BJ (cell line): ENCODE measurements around the gene SNAP23. TPM values are rescaled to one million over a fixed set of nuclear protein-coding genes. Genes with fewer than 3 reads are reported as not detected.

ENCODE experiments used
- CTCF ChIA-PET: fragments of 350-600 bp; formaldehyde crosslinking; extraction: SDS; loops from one replicate; lab custom pipeline; 2021; ENCODE audit warnings: antibody characterized with exemption, inconsistent platforms; lab: Yijun Ruan, JAX
- POLR2A ChIA-PET: fragments of 300-600 bp; sonication (Branson Sonifier 250); formaldehyde crosslinking; extraction: SDS; loops from one replicate; lab custom pipeline; 2021; ENCODE audit warnings: antibody characterized with exemption; lab: Charles Lee
- DNase-seq: peaks from one replicate; pipeline ENCODE4 v3.0.0-alpha.2; 2011; ENCODE audit warnings: low read depth
- H3K27me3 ChIP-seq: 2 replicates; pipeline ENCODE4 v1.6.0; 2011; ENCODE audit warnings: low read length; ENCODE audit not compliant: control insufficient read depth, insufficient read depth
- H3K36me3 ChIP-seq: 2 replicates; pipeline ENCODE4 v1.5.1; 2011; ENCODE audit warnings: low read length; ENCODE audit not compliant: control insufficient read depth, insufficient read depth
- H3K4me3 ChIP-seq: 2 replicates; pipeline ENCODE4 v1.5.1; 2011; ENCODE audit warnings: low read depth, mild to moderate bottlenecking, control low read depth, low read length
- polyA plus RNA-seq: library from polyadenylated mRNA; depleted of rRNA; stranded (reverse); fragments of >200 nt; gene quantifications from 2 replicates; pipeline ENCODE4 v1.2.3, GENCODE V29; 2011
- TF ChIP-seq, protein P1 (sequence below): IDR thresholded peaks from 2 replicates; pipeline ENCODE4 v1.5.1; 2011; ENCODE audit warnings: low read depth, mild to moderate bottlenecking, control low read depth, inconsistent platforms, low read length, moderate library complexity; ENCODE audit not compliant: insufficient read depth

The SNAP23 gene
- polyA plus RNA-seq, 1 experiment: 28.5 TPM

DNA sequence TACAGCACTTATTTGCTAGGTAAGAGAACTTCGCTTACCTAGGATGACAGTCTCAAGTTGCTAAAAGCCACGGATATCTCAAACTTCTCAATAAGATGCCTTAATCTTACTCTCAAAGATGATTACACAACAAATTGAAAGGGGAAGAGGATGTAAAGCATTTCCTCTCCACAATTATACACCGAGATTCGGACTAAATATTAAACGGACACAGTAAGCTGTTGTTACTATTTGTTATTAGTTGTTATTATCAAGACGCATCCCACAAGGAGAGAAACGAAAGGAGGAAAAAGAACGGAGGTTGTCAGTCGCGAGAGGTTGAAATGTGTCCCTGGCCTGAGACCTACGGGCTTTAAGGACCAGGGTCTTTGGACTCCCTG, 5.2 kb upstream of the SNAP23 start:
- ChIA-PET POLR2A (interaction anchor here (0.7 kb wide), 1 partner anchor 91 kb away, joined by 3 read pairs; no protein-coding TSS in a partner anchor), CTCF (interaction anchor here (1.1 to 1.9 kb wide), 3 partner anchors 11 to 160 kb away, joined by 3 to 4 read pairs (median 3); no protein-coding TSS in a partner anchor)
- H3K27me3 ChIP-seq: no peaks in the 10 kb centered on the region
- no peak for DNase-seq
- TF ChIP-seq, protein P1, sequence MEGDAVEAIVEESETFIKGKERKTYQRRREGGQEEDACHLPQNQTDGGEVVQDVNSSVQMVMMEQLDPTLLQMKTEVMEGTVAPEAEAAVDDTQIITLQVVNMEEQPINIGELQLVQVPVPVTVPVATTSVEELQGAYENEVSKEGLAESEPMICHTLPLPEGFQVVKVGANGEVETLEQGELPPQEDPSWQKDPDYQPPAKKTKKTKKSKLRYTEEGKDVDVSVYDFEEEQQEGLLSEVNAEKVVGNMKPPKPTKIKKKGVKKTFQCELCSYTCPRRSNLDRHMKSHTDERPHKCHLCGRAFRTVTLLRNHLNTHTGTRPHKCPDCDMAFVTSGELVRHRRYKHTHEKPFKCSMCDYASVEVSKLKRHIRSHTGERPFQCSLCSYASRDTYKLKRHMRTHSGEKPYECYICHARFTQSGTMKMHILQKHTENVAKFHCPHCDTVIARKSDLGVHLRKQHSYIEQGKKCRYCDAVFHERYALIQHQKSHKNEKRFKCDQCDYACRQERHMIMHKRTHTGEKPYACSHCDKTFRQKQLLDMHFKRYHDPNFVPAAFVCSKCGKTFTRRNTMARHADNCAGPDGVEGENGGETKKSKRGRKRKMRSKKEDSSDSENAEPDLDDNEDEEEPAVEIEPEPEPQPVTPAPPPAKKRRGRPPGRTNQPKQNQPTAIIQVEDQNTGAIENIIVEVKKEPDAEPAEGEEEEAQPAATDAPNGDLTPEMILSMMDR: no peak
- peak overlapping the region; percentile 95 for H3K4me3 ChIP-seq
- H3K36me3 ChIP-seq: peaks cover 1% of the 10 kb centered on the region; the same call in 1 of the 2 replicates

DNA sequence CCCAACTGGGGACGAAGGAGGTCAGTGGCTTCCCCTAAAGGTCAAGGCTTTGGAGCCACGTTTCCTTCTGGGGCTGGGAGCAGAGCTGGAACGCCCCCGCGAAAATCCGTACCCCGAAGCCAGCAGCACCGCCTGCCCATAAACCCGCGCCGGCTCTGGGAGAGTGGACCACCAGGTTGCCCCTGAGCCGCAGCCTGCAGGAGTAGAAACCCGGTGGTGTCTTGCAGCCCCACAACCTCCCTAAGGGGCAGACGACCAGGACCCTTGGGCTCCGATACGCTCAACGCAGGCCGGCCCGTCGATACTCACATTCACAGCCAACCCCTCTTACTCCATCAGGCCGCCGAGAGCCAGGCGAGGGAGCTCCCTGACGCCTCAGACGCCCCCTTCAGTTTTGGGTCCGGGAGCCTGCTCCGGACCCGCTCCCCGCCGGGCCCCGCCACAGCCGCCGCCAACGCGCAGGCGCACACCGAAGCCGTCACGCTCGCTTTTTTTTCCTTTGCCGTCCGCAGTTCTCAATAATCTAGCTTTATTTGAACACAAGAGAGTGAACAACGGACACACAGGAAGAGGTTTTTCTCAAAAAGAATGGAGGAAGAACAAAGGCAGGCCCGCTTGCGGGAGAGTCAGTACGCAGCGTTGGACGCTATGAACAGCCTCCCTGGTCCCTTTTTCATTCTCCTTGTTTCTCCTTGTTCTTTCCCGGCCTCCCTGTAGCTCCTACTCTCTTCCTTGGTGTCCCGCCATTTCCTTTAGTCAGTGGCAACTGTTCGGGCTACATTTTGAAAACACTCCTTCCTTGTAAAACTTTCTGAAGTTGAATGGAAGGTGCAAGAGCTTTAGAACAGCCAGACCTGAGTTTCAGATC, 4.5 kb upstream of the SNAP23 start, which contains the start of gene ZNF106:
ZNF106 (minus strand) TSS at position 471 of the 868 bp plus-strand sequence. CDS start 18,852 bp downstream, outside the sequence.
- peak; percentile 62 for DNase-seq
- POLR2A ChIA-PET: interaction anchor here (0.6 to 0.7 kb wide), 2 partner anchors 91 to 320 kb away, joined by 3 read pairs; no protein-coding TSS in a partner anchor
- peak within 1 kb of the TSS; percentile 95 for H3K4me3 ChIP-seq
- no peaks in the 10 kb centered on the region for H3K27me3 ChIP-seq
- H3K36me3 ChIP-seq: no peaks in the 10 kb centered on the region
- CTCF ChIA-PET: interaction anchor here (1.1 to 1.9 kb wide), 4 partner anchors 12 to 159 kb away, joined by 3 to 4 read pairs (median 3); no protein-coding TSS in a partner anchor
- TF ChIP-seq, protein P1: peak; percentile 19; the same call in 1 of the 2 replicates

DNA sequence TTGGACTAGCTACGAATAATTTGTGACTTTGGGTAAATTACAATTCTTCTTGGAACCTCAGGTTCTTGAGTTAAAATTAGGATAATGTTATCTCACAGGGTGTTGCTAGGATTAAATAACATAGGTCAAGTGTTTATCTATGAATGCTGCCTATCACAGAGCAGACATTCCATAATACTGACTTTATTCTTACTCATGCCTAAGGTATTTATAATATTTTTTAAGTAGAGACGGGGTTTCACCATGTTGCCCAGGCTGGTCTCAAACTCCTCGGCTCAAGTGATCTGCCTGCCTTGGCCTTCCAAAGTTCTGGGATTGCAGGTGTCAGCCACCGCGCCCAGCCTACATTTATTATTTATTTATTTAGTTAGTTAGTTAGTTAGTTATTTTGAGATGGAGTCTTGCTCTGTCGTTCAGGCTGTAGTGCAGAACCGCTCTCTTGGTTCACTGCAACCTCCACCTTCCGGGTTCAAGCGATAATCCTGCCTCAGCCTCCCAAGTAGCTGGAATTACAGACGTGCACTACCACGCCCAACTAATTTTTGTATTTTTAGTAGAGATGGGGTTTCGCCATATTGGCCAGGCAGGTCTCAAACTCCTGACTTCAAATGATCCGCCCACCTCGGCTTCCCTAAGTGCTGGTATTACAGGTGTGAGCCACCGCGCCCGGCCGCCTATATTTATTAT, 3.8 kb upstream of the SNAP23 start:
- Histone ChIP-seq H3K27me3 (no peaks in the 10 kb centered on the region), H3K4me3 (peak overlapping the region; percentile 95), H3K36me3 (no peaks in the 10 kb centered on the region)
- POLR2A ChIA-PET: no interaction called here
- TF ChIP-seq, protein P1: no peak
- CTCF ChIA-PET: interaction anchor here (1.5 kb wide), 1 partner anchor 20 kb away, joined by 3 read pairs; no protein-coding TSS in a partner anchor
- peak; percentile 38 for DNase-seq

DNA sequence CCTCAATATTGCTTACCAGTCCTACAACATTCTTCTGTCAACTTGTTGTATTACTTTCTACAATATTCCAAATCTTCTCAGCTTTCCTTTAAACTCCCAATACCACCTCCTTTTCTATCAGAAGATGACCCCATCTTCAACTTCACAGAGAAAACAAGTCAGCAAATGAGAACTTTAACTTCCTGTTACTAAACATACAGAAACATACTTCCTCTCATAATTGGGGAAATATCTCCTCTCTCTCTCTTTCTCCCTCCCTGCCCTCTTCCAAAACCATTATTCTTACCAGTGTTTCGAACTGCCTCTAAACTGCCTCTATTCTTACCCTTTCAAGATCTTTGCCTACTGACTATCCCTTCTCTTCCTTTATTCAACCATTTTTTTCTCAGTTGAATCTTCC, 1.8 kb upstream of the SNAP23 start:
- TF ChIP-seq, protein P1: no peak
- ChIA-PET POLR2A (no interaction called here), CTCF (no interaction called here)
- Histone ChIP-seq H3K27me3 (no peaks in the 10 kb centered on the region), H3K4me3 (no peak overlapping the region), H3K36me3 (no peaks in the 10 kb centered on the region)
- no peak for DNase-seq
